Esophagus squamous epithelium (tissue), 5 donors: ENCODE results near the gene PROB1. TPM values are rescaled to one million over a fixed set of nuclear protein-coding genes. Genes with fewer than 3 reads are reported as not detected.

Experiments
- DNase-seq: peaks from one replicate; lab custom pipeline; 2025; lab: John Stamatoyannopoulos, UW
- H3K27ac ChIP-seq, 4 donors: fragments of 200-600 bp; sonication (generic); one replicate each; pipeline ENCODE4 v1.5.1; 2016 to 2019; ENCODE audit warnings: mild to moderate bottlenecking in 1 of 4
- H3K27me3 ChIP-seq, 4 donors: fragments of 200-600 bp; sonication (generic); 1 replicate in 3 of 4; 2 replicates in 1 of 4; pipeline versions ENCODE4 v1.5.1 to v1.6.0; 2017 to 2021; ENCODE audit warnings: antibody characterized with exemption in 1 of 4
- H3K36me3 ChIP-seq, 3 donors: fragments of 200-600 bp; sonication (generic); one replicate each; pipeline ENCODE4 v1.5.1; 2016 to 2019
- H3K4me1 ChIP-seq, 3 donors: fragments of 200-600 bp; sonication (generic); one replicate each; pipeline ENCODE4 v1.5.1; 2017 to 2019
- H3K4me3 ChIP-seq, 4 donors: fragments of 200-600 bp; sonication (generic); 1 replicate in 3 of 4; 2 replicates in 1 of 4; pipeline ENCODE4 v1.5.1; 2016 to 2019; ENCODE audit warnings: mild to moderate bottlenecking in 2 of 4, moderate library complexity in 1 of 4
- H3K9me3 ChIP-seq, 3 donors: fragments of 200-600 bp; sonication (generic); one replicate each; pipeline ENCODE4 v1.5.1; 2016 to 2019
- POLR2A ChIP-seq, 4 donors: fragments of 450-650 bp; IDR thresholded peaks; one replicate each; pipeline ENCODE4 v1.6.1; 2017; ENCODE audit warnings: antibody characterized with exemption in 4 of 4, mild to moderate bottlenecking in 4 of 4, moderate library complexity in 3 of 4
- WGBS, 2 donors: methylation state at CpG; one replicate each; pipeline ENCODE4 v1.1.5; 2018; 5-methylcytosine and 5-hydroxymethylcytosine counted together
- intact Hi-C: fragments of 100-400 bp; cut with DNase I; formaldehyde crosslinking; loops from one replicate; pipeline ENCODE4 v1.15.0; 2022
- total RNA-seq, 4 donors: library from RNA; depleted of rRNA; stranded (reverse); fragments of >200 nt; gene quantifications; one replicate each; pipeline ENCODE4 v1.1.0, GENCODE V29; 2016
- TF ChIP-seq, protein P1 (sequence below), 6 experiments: fragments of 450-650 bp in 4 of 6; fragments of 200-600 bp in 2 of 6; sonication (generic) in 2 of 6; IDR thresholded peaks; one replicate each; pipeline ENCODE4 v1.5.1; 2016 to 2019; ENCODE audit warnings: antibody characterized with exemption in 6 of 6, mild to moderate bottlenecking in 4 of 6, moderate library complexity in 4 of 6
- donor health status: DM: yes; HTN: yes; CAD: no.

PROB1 gene
- total RNA-seq, 4 donors from 2014 or later = 0.95 to 1.8 (median 1.0) TPM

DNA sequence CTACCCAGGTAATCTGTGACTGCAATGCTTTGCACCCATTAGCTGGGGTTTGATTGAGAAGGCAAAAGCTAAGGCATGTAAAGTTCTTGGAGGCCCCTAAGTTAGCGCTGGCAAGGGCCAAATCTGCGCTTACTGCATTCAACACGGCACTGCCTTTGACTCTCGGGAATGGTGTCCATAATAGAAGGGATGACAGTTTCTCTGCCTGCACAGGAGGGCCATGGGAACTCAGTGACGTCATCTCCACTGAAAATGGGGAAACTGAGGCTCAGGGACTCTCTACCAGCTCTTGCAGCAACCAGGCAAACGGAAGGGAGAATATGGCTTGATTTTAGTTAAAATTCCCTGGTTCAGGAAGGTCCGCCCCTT is 8.5 kb upstream of the PROB1 start:
- peaks cover 8 to 39% (median 12%) of the 10 kb centered on the region in 3 donors for H3K4me1 ChIP-seq
- peak overlapping the region; percentile 37 to 76 (median 56) for H3K4me3 ChIP-seq
- no peaks in the 10 kb centered on the region for H3K36me3 ChIP-seq
- intact Hi-C loops = no loop called here
- no peak for DNase-seq
- H3K27ac ChIP-seq = peak overlapping the region; percentile 78 to 97 (median 92)
- TF ChIP-seq, protein P1, sequence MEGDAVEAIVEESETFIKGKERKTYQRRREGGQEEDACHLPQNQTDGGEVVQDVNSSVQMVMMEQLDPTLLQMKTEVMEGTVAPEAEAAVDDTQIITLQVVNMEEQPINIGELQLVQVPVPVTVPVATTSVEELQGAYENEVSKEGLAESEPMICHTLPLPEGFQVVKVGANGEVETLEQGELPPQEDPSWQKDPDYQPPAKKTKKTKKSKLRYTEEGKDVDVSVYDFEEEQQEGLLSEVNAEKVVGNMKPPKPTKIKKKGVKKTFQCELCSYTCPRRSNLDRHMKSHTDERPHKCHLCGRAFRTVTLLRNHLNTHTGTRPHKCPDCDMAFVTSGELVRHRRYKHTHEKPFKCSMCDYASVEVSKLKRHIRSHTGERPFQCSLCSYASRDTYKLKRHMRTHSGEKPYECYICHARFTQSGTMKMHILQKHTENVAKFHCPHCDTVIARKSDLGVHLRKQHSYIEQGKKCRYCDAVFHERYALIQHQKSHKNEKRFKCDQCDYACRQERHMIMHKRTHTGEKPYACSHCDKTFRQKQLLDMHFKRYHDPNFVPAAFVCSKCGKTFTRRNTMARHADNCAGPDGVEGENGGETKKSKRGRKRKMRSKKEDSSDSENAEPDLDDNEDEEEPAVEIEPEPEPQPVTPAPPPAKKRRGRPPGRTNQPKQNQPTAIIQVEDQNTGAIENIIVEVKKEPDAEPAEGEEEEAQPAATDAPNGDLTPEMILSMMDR (IDR thresholded peaks at IDR 0.05) = no peak
- TF ChIP-seq POLR2A (IDR thresholded peaks at IDR 0.05) = no peak
- no peaks in the 10 kb centered on the region for H3K27me3 ChIP-seq
- no peaks in the 10 kb centered on the region for H3K9me3 ChIP-seq
- WGBS, 2 donors = 8 to 22% methylated on average over 6 to 7 of the region's 7 CpGs

DNA sequence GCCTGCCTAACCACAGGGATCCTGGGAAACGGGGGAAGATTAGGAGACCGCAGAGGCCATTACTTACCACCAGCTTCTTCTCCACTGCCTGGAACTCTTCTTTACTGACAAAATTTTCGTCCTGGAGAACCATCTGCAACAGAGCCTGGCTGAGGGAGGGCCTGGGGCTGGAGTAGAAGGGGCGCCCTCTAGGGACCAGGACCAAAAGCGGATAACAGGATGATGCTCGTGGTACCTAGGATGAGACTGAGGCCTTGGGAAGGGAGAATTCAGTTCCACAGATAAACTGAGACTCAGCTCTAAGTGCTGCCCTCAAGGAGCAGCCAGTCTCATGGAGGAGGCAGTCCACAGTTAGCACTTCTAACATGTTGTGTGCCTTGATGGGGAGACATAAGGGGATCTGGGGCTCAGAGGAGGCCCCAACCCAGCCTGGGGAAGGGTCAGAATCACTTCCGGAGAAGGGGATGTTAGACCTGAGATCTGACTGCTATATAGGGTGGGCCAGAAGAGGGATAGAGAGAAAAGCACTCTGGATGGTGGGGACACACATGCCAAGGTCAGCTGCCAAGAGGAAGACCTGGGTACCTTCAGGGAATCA is 7.8 kb upstream of the PROB1 start:
- no peak for DNase-seq
- intact Hi-C loops = no loop called here
- Histone ChIP-seq H3K27me3 (no peaks in the 10 kb centered on the region), H3K27ac (peak overlapping the region; percentile 78 to 97 (median 92)), H3K36me3 (no peaks in the 10 kb centered on the region), H3K4me3 (no peak overlapping the region), H3K9me3 (no peaks in the 10 kb centered on the region), H3K4me1 (peaks cover 8 to 39% (median 12%) of the 10 kb centered on the region in 3 donors)
- 71 to 72% methylated on average over 6 to 7 of the region's 7 CpGs for WGBS, 2 donors
- no peak for TF ChIP-seq POLR2A (IDR thresholded peaks at IDR 0.05)
- TF ChIP-seq, protein P1 (IDR thresholded peaks at IDR 0.05) = peak in 4 of 6 experiments; percentile 16 to 46 (median 20)

DNA sequence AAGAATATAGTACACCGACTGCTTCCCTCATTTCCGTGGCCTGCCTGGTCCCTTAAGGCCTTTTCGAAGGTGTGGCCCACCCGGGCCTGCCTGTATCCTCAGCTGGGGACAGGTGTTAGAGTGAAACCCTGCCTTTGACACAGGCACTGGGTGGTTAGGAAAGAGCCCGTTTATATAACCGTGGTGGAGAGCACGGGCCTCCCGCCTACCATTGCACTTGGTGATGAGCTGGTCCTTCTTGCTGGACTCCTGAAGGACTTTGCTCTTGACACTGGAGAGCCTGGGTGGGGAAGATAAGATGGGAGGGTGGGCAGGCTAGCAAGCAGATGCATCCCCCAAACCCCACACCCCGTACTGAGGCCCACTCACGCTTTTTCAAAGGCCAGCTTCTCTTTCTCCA is 6.6 kb upstream of the PROB1 start:
- Histone ChIP-seq H3K9me3 (no peaks in the 10 kb centered on the region), H3K27ac (no peak overlapping the region), H3K36me3 (no peaks in the 10 kb centered on the region), H3K27me3 (no peaks in the 10 kb centered on the region), H3K4me3 (no peak overlapping the region), H3K4me1 (peaks cover 8 to 28% (median 12%) of the 10 kb centered on the region in 3 donors)
- DNase-seq = no peak
- intact Hi-C loops = no loop called here
- WGBS, 2 donors = 82 to 91% methylated on average over 6 to 9 of the region's 10 CpGs
- no peak for TF ChIP-seq POLR2A (IDR thresholded peaks at IDR 0.05)
- TF ChIP-seq, protein P1 (IDR thresholded peaks at IDR 0.05) = no peak

DNA sequence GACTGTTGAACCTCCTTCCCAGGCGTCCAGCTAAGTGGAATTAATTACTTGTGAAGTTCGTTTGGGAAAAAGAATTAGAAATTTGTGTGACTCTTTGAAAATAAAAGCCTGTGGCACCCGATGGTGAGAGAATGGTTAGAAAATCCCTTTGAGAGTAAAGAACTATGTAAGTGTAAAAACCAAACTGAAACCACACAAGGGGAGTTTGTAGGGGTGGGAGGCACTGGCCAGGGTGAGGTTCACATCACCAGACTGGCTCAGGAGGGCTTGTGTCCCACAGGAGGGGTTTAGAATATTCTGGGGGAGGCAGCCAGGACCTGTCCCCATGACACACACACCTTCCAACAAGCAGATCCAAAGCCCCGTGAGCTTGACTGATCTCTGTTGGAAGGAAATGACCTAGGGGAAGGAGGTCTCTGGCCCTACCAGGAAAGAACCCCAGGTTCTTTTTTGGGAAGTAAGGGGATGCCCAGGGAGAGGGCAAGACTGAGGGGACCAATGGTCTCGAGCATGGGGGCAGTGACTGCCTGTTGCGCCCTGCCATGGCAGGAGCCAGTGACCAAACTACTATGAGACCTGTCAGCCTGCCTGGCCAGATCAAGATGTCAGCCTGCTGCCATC is 4.7 kb upstream of the PROB1 start:
- Histone ChIP-seq H3K4me1 (peaks cover 15 to 39% (median 21%) of the 10 kb centered on the region in 3 donors), H3K9me3 (no peaks in the 10 kb centered on the region), H3K36me3 (no peaks in the 10 kb centered on the region), H3K27me3 (peaks cover 0 to 10% (median 0%) of the 10 kb centered on the region in 4 donors), H3K27ac (no peak overlapping the region), H3K4me3 (no peak overlapping the region)
- no peak for TF ChIP-seq POLR2A (IDR thresholded peaks at IDR 0.05)
- TF ChIP-seq, protein P1 (IDR thresholded peaks at IDR 0.05) = no peak
- intact Hi-C loops = no loop called here
- DNase-seq = no peak
- WGBS, 2 donors = 50 to 70% methylated on average over 4 to 6 of the region's 6 CpGs

DNA sequence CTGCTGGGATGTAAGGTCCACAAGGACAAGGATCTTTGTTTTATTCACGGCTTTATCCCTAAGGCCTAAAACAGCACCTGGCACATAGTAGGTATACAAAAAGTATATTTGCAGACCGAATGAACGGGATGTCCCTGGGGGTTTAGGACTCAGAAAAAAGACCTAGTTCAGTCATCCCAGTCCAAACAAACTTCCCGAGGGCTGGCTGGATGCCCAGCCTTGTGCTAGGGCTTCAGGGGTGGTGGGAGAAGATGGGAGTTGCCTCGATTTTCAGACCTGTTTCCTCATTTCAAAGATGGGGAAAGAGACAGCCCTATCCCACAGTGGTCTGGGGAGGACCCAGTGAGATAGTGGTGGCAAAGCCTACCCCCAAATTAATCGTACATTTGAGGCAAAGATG is 3.0 kb upstream of the PROB1 start:
- H3K9me3 ChIP-seq = no peaks in the 10 kb centered on the region
- no peak for DNase-seq
- no peaks in the 10 kb centered on the region for H3K36me3 ChIP-seq
- H3K27me3 ChIP-seq = peaks cover 0 to 27% (median 0%) of the 10 kb centered on the region in 4 donors
- no peak overlapping the region for H3K27ac ChIP-seq
- H3K4me3 ChIP-seq = no peak overlapping the region
- 29 to 31% methylated on average over 6 of the region's 6 CpGs for WGBS, 2 donors
- TF ChIP-seq POLR2A (IDR thresholded peaks at IDR 0.05) = no peak
- TF ChIP-seq, protein P1 (IDR thresholded peaks at IDR 0.05) = no peak
- intact Hi-C loops = no loop called here
- peaks cover 17 to 42% (median 28%) of the 10 kb centered on the region in 3 donors for H3K4me1 ChIP-seq
